Testis (tissue), 3 donors: ENCODE data around the gene SHISA6. TPM values are rescaled to one million over a fixed set of nuclear protein-coding genes. Genes with fewer than 3 reads are reported as not detected.

Source experiments
- DNase-seq: peaks from one replicate; pipeline ENCODE4 v3.0.0-alpha.2; 2019
- H3K27ac ChIP-seq, 2 donors: fragments of 200-600 bp; sonication (generic); one replicate each; pipeline ENCODE4 v1.5.1; 2019
- H3K27me3 ChIP-seq: fragments of 200-600 bp; sonication (generic); one replicate; pipeline ENCODE4 v1.5.1; 2019
- H3K36me3 ChIP-seq: fragments of 200-600 bp; sonication (generic); one replicate; pipeline ENCODE4 v1.5.1; 2017; ENCODE audit warnings: low read depth; ENCODE audit errors: missing control alignments
- H3K4me1 ChIP-seq: fragments of 200-600 bp; sonication (generic); one replicate; pipeline ENCODE4 v1.5.1; 2019
- H3K4me3 ChIP-seq, 2 donors: fragments of 200-600 bp; sonication (generic); one replicate each; pipeline ENCODE4 v1.5.1; 2017 to 2019
- H3K9me3 ChIP-seq: fragments of 200-600 bp; sonication (generic); one replicate; pipeline ENCODE4 v1.5.1; 2017
- POLR2A ChIP-seq: fragments of 450-650 bp; IDR thresholded peaks from one replicate; pipeline ENCODE4 v1.6.1; 2017; ENCODE audit warnings: antibody characterized with exemption, mild to moderate bottlenecking, moderate library complexity
- WGBS, 2 donors: methylation state at CpG; one replicate each; pipeline ENCODE4 v1.1.5; 2018; 5-methylcytosine and 5-hydroxymethylcytosine counted together
- intact Hi-C: fragments of 100-400 bp; cut with DNase I; formaldehyde crosslinking; loops from one replicate; pipeline ENCODE4 v1.15.1; 2023; ENCODE audit warnings: low total_unique reads
- polyA plus RNA-seq: library from polyadenylated mRNA; stranded (reverse); fragments of 350-450 nt; fragmentation: Illumina TruSeq; extraction: RNeasy Lipid Tissue Mini Kit (QIAGEN cat#74804); gene quantifications from one replicate; pipeline ENCODE4 v1.2.3, GENCODE V29; 2014; ENCODE audit warnings: low read depth, low replicate concordance; ENCODE audit not compliant: insufficient read depth
- total RNA-seq, 2 donors: library from RNA; depleted of rRNA; stranded (reverse); fragments of >200 nt; gene quantifications; one replicate each; pipeline ENCODE4 v1.2.3, GENCODE V29; 2016
- TF ChIP-seq, protein P1 (sequence below), 3 experiments: fragments of 450-650 bp in 2 of 3; fragments of 200-600 bp in 1 of 3; sonication (generic) in 1 of 3; IDR thresholded peaks; one replicate each; pipeline ENCODE4 v1.5.1; 2016 to 2019; ENCODE audit warnings: antibody characterized with exemption in 3 of 3, mild to moderate bottlenecking in 2 of 3, moderate library complexity in 1 of 3

The SHISA6 gene
- total and polyA plus RNA-seq, 3 donors from 2014 or later = 4.0 to 10.3 (median 7.5) TPM

- Histone ChIP-seq H3K4me3 (no peak overlapping the region), H3K27ac (no peak overlapping the region), H3K36me3 (no peaks in the 10 kb centered on the region), H3K27me3 (no peaks in the 10 kb centered on the region), H3K4me1 (no peaks in the 10 kb centered on the region), H3K9me3 (no peaks in the 10 kb centered on the region)
- no peak for TF ChIP-seq POLR2A
- TF ChIP-seq, protein P1, sequence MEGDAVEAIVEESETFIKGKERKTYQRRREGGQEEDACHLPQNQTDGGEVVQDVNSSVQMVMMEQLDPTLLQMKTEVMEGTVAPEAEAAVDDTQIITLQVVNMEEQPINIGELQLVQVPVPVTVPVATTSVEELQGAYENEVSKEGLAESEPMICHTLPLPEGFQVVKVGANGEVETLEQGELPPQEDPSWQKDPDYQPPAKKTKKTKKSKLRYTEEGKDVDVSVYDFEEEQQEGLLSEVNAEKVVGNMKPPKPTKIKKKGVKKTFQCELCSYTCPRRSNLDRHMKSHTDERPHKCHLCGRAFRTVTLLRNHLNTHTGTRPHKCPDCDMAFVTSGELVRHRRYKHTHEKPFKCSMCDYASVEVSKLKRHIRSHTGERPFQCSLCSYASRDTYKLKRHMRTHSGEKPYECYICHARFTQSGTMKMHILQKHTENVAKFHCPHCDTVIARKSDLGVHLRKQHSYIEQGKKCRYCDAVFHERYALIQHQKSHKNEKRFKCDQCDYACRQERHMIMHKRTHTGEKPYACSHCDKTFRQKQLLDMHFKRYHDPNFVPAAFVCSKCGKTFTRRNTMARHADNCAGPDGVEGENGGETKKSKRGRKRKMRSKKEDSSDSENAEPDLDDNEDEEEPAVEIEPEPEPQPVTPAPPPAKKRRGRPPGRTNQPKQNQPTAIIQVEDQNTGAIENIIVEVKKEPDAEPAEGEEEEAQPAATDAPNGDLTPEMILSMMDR (IDR thresholded peaks at IDR 0.05) = no peak
- DNase-seq = peak; percentile 28
- intact Hi-C loops = no loop called here
- 63 to 66% methylated on average over 3 of the region's 3 CpGs for WGBS, 2 donors
Measured at GRCh38 chr17:11564589-11565380, 323.8 kb downstream of the SHISA6 start.

- Histone ChIP-seq H3K4me1 (no peaks in the 10 kb centered on the region), H3K9me3 (no peaks in the 10 kb centered on the region), H3K27me3 (no peaks in the 10 kb centered on the region), H3K27ac (no peak overlapping the region), H3K36me3 (no peaks in the 10 kb centered on the region), H3K4me3 (no peak overlapping the region)
- intact Hi-C loops = no loop called here
- DNase-seq = no peak
- no peak for TF ChIP-seq POLR2A
- TF ChIP-seq, protein P1 (IDR thresholded peaks at IDR 0.05) = no peak
- WGBS, 2 donors = 58 to 61% methylated on average over 4 of the region's 4 CpGs
Measured at GRCh38 chr17:11565591-11565990, 324.6 kb downstream of the SHISA6 start.

GRCh38 chr17:11578998-11579397 is 338.0 kb downstream of the SHISA6 start:
- H3K9me3 ChIP-seq = no peaks in the 10 kb centered on the region
- H3K27ac ChIP-seq = no peak overlapping the region
- DNase-seq = no peak
- TF ChIP-seq, protein P1 (IDR thresholded peaks at IDR 0.05) = no peak
- no peak for TF ChIP-seq POLR2A
- H3K4me1 ChIP-seq = no peaks in the 10 kb centered on the region
- no peaks in the 10 kb centered on the region for H3K27me3 ChIP-seq
- H3K4me3 ChIP-seq = no peak overlapping the region
- 82 to 88% methylated on average over 3 of the region's 3 CpGs for WGBS, 2 donors
- no peaks in the 10 kb centered on the region for H3K36me3 ChIP-seq
- intact Hi-C loops = no loop called here

DNA sequence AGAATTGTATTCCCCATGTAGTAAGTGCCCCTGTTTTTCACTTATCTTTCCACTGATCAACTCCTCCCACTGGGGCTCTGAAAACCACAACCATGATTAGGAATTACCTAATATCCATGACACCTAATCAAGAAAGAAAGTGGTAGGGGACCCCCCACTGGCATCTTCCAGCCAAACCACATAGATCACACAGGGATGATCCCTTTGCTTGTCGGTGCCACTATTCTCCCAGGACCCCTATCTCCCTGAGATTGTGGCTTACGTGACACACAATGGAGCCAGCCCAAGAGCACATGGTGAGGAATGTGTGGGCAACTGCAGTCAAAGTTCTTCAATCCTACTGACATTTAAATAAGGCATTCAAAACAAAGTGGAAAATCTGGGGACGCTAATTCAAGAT is 339.7 kb downstream of the SHISA6 start:
- no peaks in the 10 kb centered on the region for H3K4me1 ChIP-seq
- intact Hi-C loops = no loop called here
- TF ChIP-seq POLR2A = no peak
- TF ChIP-seq, protein P1 (IDR thresholded peaks at IDR 0.05) = no peak
- no peak overlapping the region for H3K27ac ChIP-seq
- H3K9me3 ChIP-seq = no peaks in the 10 kb centered on the region
- no peak overlapping the region for H3K4me3 ChIP-seq
- no peak for DNase-seq
- 93 to 94% methylated on average over 3 of the region's 3 CpGs for WGBS, 2 donors
- no peaks in the 10 kb centered on the region for H3K27me3 ChIP-seq
- no peaks in the 10 kb centered on the region for H3K36me3 ChIP-seq

- H3K4me3 ChIP-seq = no peak overlapping the region
- H3K9me3 ChIP-seq = no peaks in the 10 kb centered on the region
- intact Hi-C loops = no loop called here
- DNase-seq = no peak
- no peak for TF ChIP-seq POLR2A
- TF ChIP-seq, protein P1 (IDR thresholded peaks at IDR 0.05) = no peak
- no peaks in the 10 kb centered on the region for H3K27me3 ChIP-seq
- no peaks in the 10 kb centered on the region for H3K36me3 ChIP-seq
- H3K27ac ChIP-seq = no peak overlapping the region
- no peaks in the 10 kb centered on the region for H3K4me1 ChIP-seq
- WGBS, 2 donors = 91 to 95% methylated on average over 4 to 5 of the region's 5 CpGs
Measured at GRCh38 chr17:11582217-11582616, 341.2 kb downstream of the SHISA6 start.
